Measurements from ENCODE around the gene NPHP4. TPM values are rescaled to one million over a fixed set of nuclear protein-coding genes. Genes with fewer than 3 reads are reported as not detected.

Gene NPHP4
- total RNA-seq, 1 donor from 2014 or later, result 21.0 TPM

- Mint-ChIP-seq H3K4me1 (peaks cover 6% of the 10 kb centered on the region), H3K4me3 (no peak overlapping the region), H3K27me3 (no peaks in the 10 kb centered on the region), H3K9me3 (no peaks in the 10 kb centered on the region), H3K27ac (no peak overlapping the region), H3K36me3 (ENCODE audit: low read depth) (peaks cover 4% of the 10 kb centered on the region)
- intact Hi-C loops (cut with micrococcal nuclease), result no loop called here
- no peak for DNase-seq
Observed at GRCh38 chr1:6004412-6005123, 12.3 kb upstream of the NPHP4 start.

DNA sequence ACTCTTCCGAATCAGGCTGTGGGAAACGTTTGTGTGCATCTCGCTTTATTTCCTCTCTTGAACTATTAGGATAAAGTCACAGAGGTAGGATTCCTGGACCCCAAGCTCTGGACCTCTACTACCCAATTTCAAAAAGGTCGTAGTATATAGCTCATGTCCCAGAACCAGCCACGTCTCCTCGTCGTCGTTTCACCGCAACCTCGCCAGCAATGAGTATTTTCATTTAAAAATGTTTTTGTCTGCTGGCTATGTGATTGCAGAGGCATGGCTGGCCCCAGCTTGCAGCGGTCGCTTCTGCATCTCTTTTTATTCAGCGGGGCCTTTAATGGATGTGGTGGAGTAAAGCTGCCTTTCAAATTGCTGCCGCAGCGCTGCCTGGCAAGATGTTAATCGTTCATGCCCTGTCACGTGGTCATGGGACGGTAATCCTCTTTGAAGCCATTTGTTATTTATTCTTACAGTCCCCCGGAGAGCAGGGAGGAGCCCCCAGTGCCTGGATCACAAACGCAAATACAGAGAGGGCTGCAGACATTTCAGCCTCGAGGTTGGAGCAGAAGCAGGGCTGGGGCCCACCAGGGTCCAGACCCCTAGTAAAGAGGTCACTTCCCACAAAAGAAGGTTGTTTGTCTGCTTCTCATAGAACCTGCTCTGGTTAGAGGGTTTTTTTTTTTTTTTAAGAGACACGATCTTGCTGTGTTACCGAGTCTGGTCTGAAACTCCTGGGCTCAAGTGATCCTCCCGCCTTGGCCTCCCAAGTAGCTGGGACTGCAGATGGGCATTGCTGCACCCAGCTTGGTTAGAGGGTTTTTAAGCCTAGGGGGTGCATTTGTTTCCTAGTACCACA is 11.6 kb upstream of the NPHP4 start:
- Mint-ChIP-seq H3K4me1 (peaks cover 6% of the 10 kb centered on the region), H3K27ac (no peak overlapping the region), H3K9me3 (no peaks in the 10 kb centered on the region), H3K27me3 (no peaks in the 10 kb centered on the region), H3K36me3 (ENCODE audit: low read depth) (peaks cover 4% of the 10 kb centered on the region), H3K4me3 (no peak overlapping the region)
- DNase-seq, result no peak
- intact Hi-C loops (cut with micrococcal nuclease), result no loop called here

DNA sequence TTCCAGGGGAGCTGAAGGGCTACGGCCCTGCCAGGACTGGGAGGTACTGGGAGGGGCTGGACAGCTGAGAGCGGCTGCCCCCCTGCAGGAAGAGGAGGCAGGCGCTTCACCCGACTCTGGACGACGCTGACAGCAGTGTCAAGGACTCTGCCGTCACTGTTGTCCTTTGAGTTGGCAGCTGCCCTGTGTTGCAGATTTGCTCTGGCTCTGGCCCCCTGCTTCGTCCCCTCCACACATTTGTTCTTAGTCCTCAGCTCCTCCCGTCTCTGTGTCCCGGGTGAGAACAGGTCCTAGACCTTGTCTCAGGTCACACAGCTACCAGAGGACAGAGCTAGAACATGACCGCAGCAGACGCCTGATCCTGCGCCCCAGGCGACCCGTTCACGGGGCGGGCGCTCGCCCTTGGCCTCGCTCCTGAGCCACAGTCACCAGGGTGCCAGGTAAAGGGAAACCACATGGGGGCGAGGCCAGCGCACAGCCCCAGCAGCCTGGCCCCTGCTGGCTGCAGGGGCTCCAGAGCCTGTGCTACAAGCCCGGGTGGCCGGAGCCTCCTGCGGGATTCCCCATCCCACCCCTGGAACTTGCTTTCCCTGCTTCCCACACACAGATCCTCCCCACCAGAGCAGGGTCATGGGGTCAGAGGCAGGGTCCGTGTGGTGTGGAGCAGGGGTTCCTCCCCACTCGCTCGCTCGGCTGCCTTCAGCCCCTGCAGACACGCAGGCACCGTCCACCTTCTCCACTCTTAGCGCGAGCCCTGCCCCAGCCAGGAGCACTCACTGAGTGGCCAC is 10.7 kb upstream of the NPHP4 start:
- H3K27me3 Mint-ChIP-seq, result no peaks in the 10 kb centered on the region
- H3K27ac Mint-ChIP-seq, result no peak overlapping the region
- DNase-seq, result no peak
- H3K4me1 Mint-ChIP-seq, result peaks cover 7% of the 10 kb centered on the region
- intact Hi-C loops (cut with micrococcal nuclease), result no loop called here
- no peak overlapping the region for H3K4me3 Mint-ChIP-seq
- peaks cover 4% of the 10 kb centered on the region for H3K36me3 Mint-ChIP-seq (ENCODE audit: low read depth)
- H3K9me3 Mint-ChIP-seq, result no peaks in the 10 kb centered on the region

- Mint-ChIP-seq H3K9me3 (no peaks in the 10 kb centered on the region), H3K27me3 (no peaks in the 10 kb centered on the region), H3K4me3 (no peak overlapping the region), H3K4me1 (peaks cover 8% of the 10 kb centered on the region), H3K27ac (no peak overlapping the region), H3K36me3 (ENCODE audit: low read depth) (peaks cover 4% of the 10 kb centered on the region)
- intact Hi-C loops (cut with micrococcal nuclease), result no loop called here
- no peak for DNase-seq
Observed at GRCh38 chr1:6001992-6002576, 9.9 kb upstream of the NPHP4 start.

DNA sequence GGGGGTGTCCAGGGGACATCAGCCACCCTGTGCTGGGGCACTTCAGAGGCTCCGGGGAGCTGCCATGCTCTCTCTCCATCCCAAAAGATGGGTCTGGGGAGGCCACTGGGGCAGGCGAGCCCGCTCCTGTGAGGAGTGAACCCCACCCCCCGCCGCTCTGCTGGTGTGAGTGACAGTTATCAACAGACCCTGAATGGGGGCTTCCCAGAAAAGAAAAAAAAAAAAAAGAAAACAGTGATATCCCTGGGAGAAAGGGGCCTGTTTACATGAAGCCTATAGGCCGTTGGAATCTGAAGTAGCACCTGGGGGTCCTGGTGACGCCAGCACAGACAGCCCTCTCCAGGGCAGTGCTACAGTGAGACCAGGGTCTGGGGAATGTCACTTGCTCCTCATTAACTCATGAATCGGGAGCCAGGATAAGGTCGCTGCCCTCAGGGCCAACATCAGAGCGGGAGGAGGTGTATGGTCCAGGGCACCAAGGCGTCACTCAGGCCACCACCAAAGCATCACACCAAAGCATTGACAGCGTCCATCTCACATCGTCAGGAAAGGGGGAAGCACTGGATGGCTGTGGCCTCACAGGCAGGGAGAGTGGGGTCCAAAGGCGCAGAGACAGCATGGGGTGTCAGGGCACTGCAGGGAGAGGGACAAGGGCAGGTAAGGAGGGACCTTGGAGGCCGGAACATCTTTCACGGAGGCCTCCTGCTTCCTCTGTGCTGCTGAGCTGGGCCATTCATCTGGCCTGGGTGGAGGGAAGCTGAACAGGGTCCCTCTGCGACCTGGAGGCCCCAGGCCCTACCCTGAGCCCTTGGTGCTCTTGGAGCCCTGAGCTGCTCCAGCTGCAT is 8.4 kb upstream of the NPHP4 start:
- Mint-ChIP-seq H3K9me3 (no peaks in the 10 kb centered on the region), H3K4me3 (no peak overlapping the region), H3K27ac (no peak overlapping the region), H3K36me3 (ENCODE audit: low read depth) (peaks cover 6% of the 10 kb centered on the region), H3K4me1 (peaks cover 11% of the 10 kb centered on the region), H3K27me3 (no peaks in the 10 kb centered on the region)
- intact Hi-C loops (cut with micrococcal nuclease), result no loop called here
- no peak for DNase-seq

DNA sequence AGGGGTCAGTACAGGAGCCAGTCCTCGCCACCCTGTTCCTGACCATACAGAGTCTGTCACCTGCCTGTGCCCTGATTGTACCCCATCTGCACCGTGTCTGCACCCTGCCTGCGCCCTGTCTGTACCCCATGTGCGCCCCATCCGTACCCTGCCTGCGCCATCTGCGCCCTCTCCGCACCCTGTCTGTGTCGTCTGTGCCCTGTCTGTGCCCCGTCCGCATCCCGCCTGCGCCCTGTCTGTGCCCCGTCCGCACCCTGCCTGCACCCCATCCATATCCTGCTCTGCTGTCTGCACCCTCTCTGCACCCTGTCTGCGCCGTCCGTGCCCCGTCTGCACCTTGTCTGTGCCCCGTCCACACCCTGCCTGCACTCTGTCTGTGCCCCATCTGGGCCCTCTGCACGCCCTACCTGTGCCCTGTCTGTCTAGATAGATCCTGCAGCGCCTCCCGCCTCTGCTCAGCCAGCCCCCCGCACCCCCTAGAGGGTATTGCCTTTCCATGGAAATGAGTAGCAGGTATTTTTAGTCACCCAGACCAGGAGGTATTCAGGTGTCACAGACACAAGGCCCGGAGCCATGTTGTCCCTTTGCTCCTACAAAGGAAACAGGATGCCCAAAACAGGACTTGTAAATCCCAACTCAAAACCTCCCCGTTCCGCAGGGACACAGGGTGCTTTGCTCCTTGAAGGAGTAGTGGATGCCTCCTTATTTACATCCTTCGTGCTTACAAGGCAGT is 7.7 kb upstream of the NPHP4 start:
- no peaks in the 10 kb centered on the region for H3K9me3 Mint-ChIP-seq
- peaks cover 12% of the 10 kb centered on the region for H3K4me1 Mint-ChIP-seq
- no peak for DNase-seq
- no peak overlapping the region for H3K4me3 Mint-ChIP-seq
- H3K36me3 Mint-ChIP-seq (ENCODE audit: low read depth), result peaks cover 6% of the 10 kb centered on the region
- no peaks in the 10 kb centered on the region for H3K27me3 Mint-ChIP-seq
- no peak overlapping the region for H3K27ac Mint-ChIP-seq
- intact Hi-C loops (cut with micrococcal nuclease), result loop anchor here (10.0 kb wide), 2 partner anchors 395 to 785 kb away; partner anchors contain the start of genes ACOT7 and CAMTA1

DNA sequence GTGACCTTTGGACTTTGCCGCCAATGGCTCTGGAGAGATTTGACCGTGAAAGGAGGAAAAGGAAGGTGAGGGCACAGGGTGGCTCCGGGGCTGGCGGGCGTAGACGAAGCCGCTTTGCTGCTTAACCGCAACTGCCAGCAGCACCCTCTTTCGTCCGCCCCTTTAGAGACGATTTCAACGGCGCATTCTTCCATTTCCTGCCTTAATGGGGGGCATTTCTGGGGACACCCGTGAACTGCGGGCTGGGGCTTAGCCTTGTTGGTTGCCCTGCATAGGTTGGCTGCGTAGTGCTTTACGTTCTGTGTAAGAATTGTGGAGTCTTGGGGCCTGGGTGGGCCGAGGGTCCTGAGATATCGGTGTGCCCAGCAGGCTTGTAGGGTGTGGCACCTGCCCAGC is 6.7 kb upstream of the NPHP4 start:
- H3K27me3 Mint-ChIP-seq, result no peaks in the 10 kb centered on the region
- intact Hi-C loops (cut with micrococcal nuclease), result loop anchor here (10.0 kb wide), 2 partner anchors 396 to 786 kb away; partner anchors contain the start of genes ACOT7 and CAMTA1

GRCh38 chr1:5998051-5998905 is 6.1 kb upstream of the NPHP4 start:
- intact Hi-C loops (cut with micrococcal nuclease), result loop anchor here (10.0 kb wide), 2 partner anchors 397 to 787 kb away; partner anchors contain the start of genes ACOT7 and CAMTA1
- Mint-ChIP-seq H3K4me3 (no peak overlapping the region), H3K36me3 (ENCODE audit: low read depth) (peaks cover 8% of the 10 kb centered on the region), H3K27ac (peak overlapping the region; percentile 30), H3K27me3 (no peaks in the 10 kb centered on the region), H3K9me3 (no peaks in the 10 kb centered on the region), H3K4me1 (peaks cover 23% of the 10 kb centered on the region)
- no peak for DNase-seq

More for the DNA sequence above, 6.7 kb upstream of the NPHP4 start:
- Mint-ChIP-seq H3K4me1 (peaks cover 19% of the 10 kb centered on the region), H3K4me3 (no peak overlapping the region), H3K36me3 (ENCODE audit: low read depth) (peaks cover 8% of the 10 kb centered on the region), H3K27ac (no peak overlapping the region), H3K9me3 (no peaks in the 10 kb centered on the region)
- DNase-seq, result no peak

- no peak for DNase-seq
- intact Hi-C loops (cut with micrococcal nuclease), result loop anchor here (10.0 kb wide), 2 partner anchors 397 to 787 kb away; partner anchors contain the start of genes ACOT7 and CAMTA1
- Mint-ChIP-seq H3K36me3 (ENCODE audit: low read depth) (peaks cover 13% of the 10 kb centered on the region), H3K27ac (no peak overlapping the region), H3K27me3 (no peaks in the 10 kb centered on the region), H3K4me3 (no peak overlapping the region), H3K9me3 (no peaks in the 10 kb centered on the region), H3K4me1 (peaks cover 23% of the 10 kb centered on the region)
Observed at GRCh38 chr1:5997316-5997715, 5.1 kb upstream of the NPHP4 start.

- H3K27me3 Mint-ChIP-seq, result no peaks in the 10 kb centered on the region
- H3K4me3 Mint-ChIP-seq, result no peak overlapping the region
- intact Hi-C loops (cut with micrococcal nuclease), result loop anchor here (10.0 kb wide), 2 partner anchors 398 to 788 kb away; partner anchors contain the start of genes ACOT7 and CAMTA1
- H3K9me3 Mint-ChIP-seq, result no peaks in the 10 kb centered on the region
- no peak for DNase-seq
- peaks cover 13% of the 10 kb centered on the region for H3K36me3 Mint-ChIP-seq (ENCODE audit: low read depth)
- no peak overlapping the region for H3K27ac Mint-ChIP-seq
- peaks cover 23% of the 10 kb centered on the region for H3K4me1 Mint-ChIP-seq
Observed at GRCh38 chr1:5996641-5997270, 4.5 kb upstream of the NPHP4 start.
